ENCODE results near the gene OR9A2. TPM values are rescaled to one million over a fixed set of nuclear protein-coding genes. Genes with fewer than 3 reads are reported as not detected.

The OR9A2 gene
- total RNA-seq, 1 experiment from 2014 or later = not detected

DNA sequence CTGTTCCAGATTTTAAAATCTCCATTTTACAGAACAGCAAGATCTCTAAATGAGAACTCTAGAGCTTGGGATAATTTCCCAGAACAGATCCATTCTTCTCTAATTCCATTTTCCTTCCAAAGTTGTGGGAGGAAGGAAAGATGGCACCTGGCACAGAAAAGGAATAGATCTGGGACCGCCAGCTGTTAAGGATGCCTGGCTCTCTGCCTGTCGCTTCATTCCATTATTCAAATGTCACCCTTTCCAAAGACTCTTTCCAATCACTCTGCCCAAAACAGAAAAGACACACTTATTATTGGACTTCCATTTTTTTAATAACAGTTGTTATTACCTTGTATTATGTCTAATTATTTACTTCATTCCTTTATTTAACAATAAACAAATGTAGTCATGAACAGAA lies 751 bp upstream of the OR9A2 start:
- no peak overlapping the region for H3K18ac ChIP-seq (ENCODE audit: insufficient read length, low read depth, low read length)
- no peak overlapping the region for H2AFZ ChIP-seq (ENCODE audit: low read length)
- no peak overlapping the region for H2BK20ac ChIP-seq (ENCODE audit: low read depth, low read length, poor library complexity, severe bottlenecking)
- TF ChIP-seq, protein P1, sequence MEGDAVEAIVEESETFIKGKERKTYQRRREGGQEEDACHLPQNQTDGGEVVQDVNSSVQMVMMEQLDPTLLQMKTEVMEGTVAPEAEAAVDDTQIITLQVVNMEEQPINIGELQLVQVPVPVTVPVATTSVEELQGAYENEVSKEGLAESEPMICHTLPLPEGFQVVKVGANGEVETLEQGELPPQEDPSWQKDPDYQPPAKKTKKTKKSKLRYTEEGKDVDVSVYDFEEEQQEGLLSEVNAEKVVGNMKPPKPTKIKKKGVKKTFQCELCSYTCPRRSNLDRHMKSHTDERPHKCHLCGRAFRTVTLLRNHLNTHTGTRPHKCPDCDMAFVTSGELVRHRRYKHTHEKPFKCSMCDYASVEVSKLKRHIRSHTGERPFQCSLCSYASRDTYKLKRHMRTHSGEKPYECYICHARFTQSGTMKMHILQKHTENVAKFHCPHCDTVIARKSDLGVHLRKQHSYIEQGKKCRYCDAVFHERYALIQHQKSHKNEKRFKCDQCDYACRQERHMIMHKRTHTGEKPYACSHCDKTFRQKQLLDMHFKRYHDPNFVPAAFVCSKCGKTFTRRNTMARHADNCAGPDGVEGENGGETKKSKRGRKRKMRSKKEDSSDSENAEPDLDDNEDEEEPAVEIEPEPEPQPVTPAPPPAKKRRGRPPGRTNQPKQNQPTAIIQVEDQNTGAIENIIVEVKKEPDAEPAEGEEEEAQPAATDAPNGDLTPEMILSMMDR (conservative IDR thresholded peaks at IDR 0.05) = no peak
- no peaks in the 10 kb centered on the region; a peak in 1 of 5 replicates for H3K9me3 Mint-ChIP-seq
- H4K8ac ChIP-seq (replicated peaks; ENCODE audit: insufficient read length, low read depth, low read length) = no peak overlapping the region
- H3K27me3 ChIP-seq (ENCODE audit: insufficient read depth, low read length) = no peaks in the 10 kb centered on the region
- no peaks in the 10 kb centered on the region for H3K79me1 ChIP-seq (ENCODE audit: insufficient read depth, low read depth, low read length, poor library complexity, severe bottlenecking)
- no peak overlapping the region for H2AK5ac ChIP-seq (ENCODE audit: insufficient read length, low read length)
- no peak overlapping the region for H2BK12ac ChIP-seq (ENCODE audit: insufficient read length, low read depth, low read length)
- no peak overlapping the region for H3K4me3 Mint-ChIP-seq
- H4K5ac ChIP-seq (ENCODE audit: insufficient read length, low read depth, low read length) = no peak overlapping the region
- H2BK120ac ChIP-seq (ENCODE audit: low read depth, low read length, poor library complexity, severe bottlenecking) = no peak overlapping the region
- 0 out of 2 replicates have a peak, but pooled peaks cover 3% of the 10 kb centered on the region for H3K79me2 ChIP-seq (ENCODE audit: insufficient read depth, low read length)
- no peak overlapping the region for H3K4me2 ChIP-seq (ENCODE audit: insufficient read depth, insufficient read length, low read length)
- no peaks in the 10 kb centered on the region for H3K9me3 ChIP-seq (ENCODE audit: control insufficient read depth, low read depth, low read length)
- H3K27me3 Mint-ChIP-seq (ENCODE audit: low read depth) = peaks cover 4% of the 10 kb centered on the region
- H3K4me1 ChIP-seq (ENCODE audit: insufficient read depth, low read length) = no peaks in the 10 kb centered on the region
- H3K27ac Mint-ChIP-seq = no peak overlapping the region
- H3K9ac ChIP-seq (ENCODE audit: extremely low read depth, insufficient read length, low read length) = no peak overlapping the region
- H3K36me3 Mint-ChIP-seq (ENCODE audit: insufficient read depth in 1 of 3, low read depth in 3 of 3) = no peaks in the 10 kb centered on the region
- H3K4me1 Mint-ChIP-seq = no peaks in the 10 kb centered on the region
- no peak overlapping the region for H2BK15ac ChIP-seq (ENCODE audit: low read depth, low read length)
- H3K4ac ChIP-seq (ENCODE audit: low read depth, low read length) = no peak overlapping the region
- no peak overlapping the region for H2BK5ac ChIP-seq (ENCODE audit: insufficient read length, low read length)
- no CpG with 5 or more reads among the region's 2 CpGs for WGBS (ENCODE audit: extremely low coverage, insufficient read length, low lambda C conversion rate)
- no peak overlapping the region for H3T11ph ChIP-seq (ENCODE audit: low read length)
- H3K27ac ChIP-seq (ENCODE audit: insufficient read length, low read depth, low read length) = no peak overlapping the region
- H4K20me1 ChIP-seq (ENCODE audit: control insufficient read depth, insufficient read depth, insufficient read length) = no peaks in the 10 kb centered on the region
- H3K56ac ChIP-seq (ENCODE audit: insufficient read length, low read depth, low read length) = no peak overlapping the region
- H3K14ac ChIP-seq (ENCODE audit: insufficient read depth, low read length) = no peak overlapping the region
- H3K23me2 ChIP-seq (ENCODE audit: insufficient read length, low read depth, low read length, poor library complexity, severe bottlenecking) = no peaks in the 10 kb centered on the region
- no peak for DNase-seq
- no peak overlapping the region for H4K91ac ChIP-seq (ENCODE audit: insufficient read length, low read depth, low read length)
- H3K23ac ChIP-seq (ENCODE audit: insufficient read length, low read depth, low read length) = no peak overlapping the region

Data from H9 (cell line).